Left renal cortex interstitium (tissue), 4 donors: ENCODE results near the gene PPM1H. TPM values are rescaled to one million over a fixed set of nuclear protein-coding genes. Genes with fewer than 3 reads are reported as not detected.

Experiments
- DNase-seq, 4 donors: peaks; one replicate each; pipeline ENCODE4 v3.0.0-alpha.2; 2013; ENCODE audit warnings: low read depth in 4 of 4, low spot score in 2 of 4, missing footprints in 1 of 4
- polyA plus RNA-seq, 4 donors: library from polyadenylated mRNA; unstranded; fragments of 120-200 nt; gene quantifications; one replicate each; pipeline ENCODE4 v1.2.1, GENCODE V29; 2013; ENCODE audit not compliant: insufficient read length in 4 of 4

The PPM1H gene
- polyA plus RNA-seq, 4 donors = 26.2 to 27.8 (median 27.0) TPM

- DNase-seq = no peak
Observed at GRCh38 chr12:62720025-62720424, 214.9 kb downstream of the PPM1H start.

- no peak for DNase-seq
Observed at GRCh38 chr12:62718762-62719426, 216.1 kb downstream of the PPM1H start.

GRCh38 chr12:62717643-62718042 lies 217.3 kb downstream of the PPM1H start:
- no peak for DNase-seq

GRCh38 chr12:62716866-62717525 lies 218.0 kb downstream of the PPM1H start:
- DNase-seq = no peak

- no peak for DNase-seq
Observed at GRCh38 chr12:62716037-62716436, 218.9 kb downstream of the PPM1H start.

GRCh38 chr12:62714774-62715721 lies 219.9 kb downstream of the PPM1H start:
- peak in 2 of 4 donors; percentile 56 to 68 for DNase-seq

GRCh38 chr12:62714181-62714773 lies 220.7 kb downstream of the PPM1H start:
- DNase-seq = no peak

GRCh38 chr12:62713723-62714122 lies 221.2 kb downstream of the PPM1H start:
- no peak for DNase-seq

GRCh38 chr12:62712681-62713573 lies 222.0 kb downstream of the PPM1H start:
- DNase-seq = no peak

GRCh38 chr12:62711631-62712241 lies 223.2 kb downstream of the PPM1H start:
- DNase-seq = no peak

- no peak for DNase-seq
Observed at GRCh38 chr12:62709311-62709710, 225.6 kb downstream of the PPM1H start.

GRCh38 chr12:62707939-62708338 lies 227.0 kb downstream of the PPM1H start:
- no peak for DNase-seq

- no peak for DNase-seq
Observed at GRCh38 chr12:62705846-62706245, 229.1 kb downstream of the PPM1H start.

- no peak for DNase-seq
Observed at GRCh38 chr12:62703011-62703380, 232.0 kb downstream of the PPM1H start.

- DNase-seq = no peak
Observed at GRCh38 chr12:62701492-62701891, 233.5 kb downstream of the PPM1H start.

GRCh38 chr12:62700091-62700880 lies 234.7 kb downstream of the PPM1H start:
- DNase-seq = no peak

GRCh38 chr12:62698701-62699101 lies 236.2 kb downstream of the PPM1H start:
- no peak for DNase-seq

- DNase-seq = no peak
Observed at GRCh38 chr12:62697893-62698292, 237.1 kb downstream of the PPM1H start.

GRCh38 chr12:62695696-62696095 lies 239.3 kb downstream of the PPM1H start:
- DNase-seq = no peak
